ENCODE data around the gene RUBCNL.

Gene RUBCNL

GRCh38 chr13:46297361-46297811 lies 89.7 kb downstream of the RUBCNL start:
- DNase-seq, result no peak

DNA sequence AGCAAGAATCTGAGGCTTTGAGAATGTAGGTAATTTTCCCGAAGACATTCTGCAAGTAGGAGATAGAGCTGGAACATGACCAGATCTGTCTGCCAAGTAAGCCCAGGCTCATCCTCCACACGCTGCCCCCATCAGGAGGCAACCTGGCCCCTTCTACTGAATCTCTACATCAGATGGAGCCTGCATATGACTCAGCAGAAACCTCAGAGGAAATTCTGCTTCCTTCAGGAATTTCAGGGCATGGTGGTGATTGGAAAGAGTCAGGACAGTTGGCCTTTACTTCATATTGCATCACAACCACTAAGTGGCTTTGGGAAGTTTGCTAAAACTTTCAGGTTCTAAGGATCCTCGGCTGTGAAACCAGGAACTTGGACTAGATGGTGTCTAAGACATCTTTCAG lies 90.1 kb downstream of the RUBCNL start:
- DNase-seq, result no peak

GRCh38 chr13:46296115-46296822 lies 90.8 kb downstream of the RUBCNL start:
- DNase-seq, result peak in 1 of 2 donors; percentile 57

DNA sequence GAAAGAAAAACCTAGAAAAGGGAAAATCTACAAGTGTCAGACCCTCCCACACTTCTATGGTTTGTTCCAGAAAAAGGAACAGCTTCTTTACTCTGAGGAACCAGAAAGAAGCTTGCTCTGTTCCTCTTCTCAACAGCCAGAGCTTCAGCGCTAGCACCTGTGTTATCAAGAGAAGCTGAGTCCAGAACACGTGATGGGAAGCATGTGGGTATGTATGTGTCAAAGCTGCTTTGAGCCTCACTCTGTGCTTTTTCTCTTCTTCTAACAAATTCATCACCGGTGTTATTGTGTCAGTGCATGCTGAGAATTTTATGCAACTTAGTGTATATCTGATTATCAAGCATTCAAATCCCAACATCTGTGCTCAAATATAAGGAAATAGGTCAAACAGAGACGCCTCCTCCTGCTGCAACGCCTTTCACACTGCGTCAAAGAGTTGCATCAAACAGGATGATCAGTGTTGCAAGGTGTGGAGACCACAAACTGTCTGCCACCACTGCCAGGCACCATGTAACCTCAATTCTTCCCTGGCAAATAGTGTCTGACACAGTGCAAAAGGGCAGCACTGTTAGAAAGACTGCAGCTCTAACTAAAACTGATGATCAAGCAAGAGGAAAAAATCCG lies 91.4 kb downstream of the RUBCNL start:
- peak; percentile 77 to 79 for DNase-seq

DNA sequence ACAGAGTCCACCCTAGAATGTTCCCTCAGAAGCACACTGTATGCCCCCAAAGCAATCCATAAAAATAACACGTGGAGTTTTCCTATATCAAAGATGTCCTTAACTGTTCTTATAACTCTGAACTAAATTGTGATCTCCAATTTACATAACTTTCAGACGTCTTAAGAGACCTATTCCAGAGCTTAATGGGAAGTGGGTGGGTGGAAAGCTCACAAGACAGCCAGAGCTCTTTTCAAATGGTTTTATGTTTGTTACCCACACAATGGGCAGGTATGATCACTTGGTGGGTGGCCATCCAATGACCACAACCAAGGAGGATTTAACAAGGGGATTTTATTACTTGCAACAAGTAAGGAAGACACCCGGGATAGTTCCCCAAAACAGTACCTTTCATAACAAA lies 93.6 kb downstream of the RUBCNL start:
- no peak for DNase-seq

Data from CD4-positive, alpha-beta T cell treated with Interleukin-4 for 1 hour (primary cell).